Keratinocyte (primary cell): ENCODE results near the gene INSIG1. TPM values are rescaled to one million over a fixed set of nuclear protein-coding genes. Genes with fewer than 3 reads are reported as not detected.

Source experiments
- DNase-seq: peaks from one replicate; pipeline ENCODE4 v3.0.0-alpha.2; 2011; ENCODE audit warnings: low read depth, missing footprints, low spot score
- FAIRE-seq: peaks from 2 replicates; lab custom pipeline; 2011; peaks lifted over from hg19 to GRCh38; lab: Jason Lieb, UNC
- H2AFZ ChIP-seq: 2 replicates; pipeline ENCODE4 v1.6.0; 2012; ENCODE audit warnings: low read length, control low read depth, inconsistent platforms; ENCODE audit not compliant: control insufficient read depth
- H3K27ac ChIP-seq: 2 replicates; pipeline ENCODE4 v1.5.1; 2011; ENCODE audit warnings: low read length; ENCODE audit not compliant: control insufficient read depth, insufficient read depth
- H3K27me3 ChIP-seq: 3 replicates; pipeline ENCODE4 v1.6.0; 2011; ENCODE audit warnings: low read length; ENCODE audit not compliant: control insufficient read depth, insufficient read depth; ENCODE audit errors: extremely low read depth
- H3K36me3 ChIP-seq, 2 experiments: 2 replicates in 1 of 2; 3 replicates in 1 of 2; pipeline ENCODE4 v1.5.1; 2011; ENCODE audit warnings: low read length in 2 of 2, mild to moderate bottlenecking in 1 of 2; ENCODE audit not compliant: control insufficient read depth in 2 of 2, insufficient read depth in 2 of 2; ENCODE audit errors: extremely low read depth in 1 of 2
- H3K4me1 ChIP-seq: 3 replicates; pipeline ENCODE4 v1.5.1; 2011; ENCODE audit warnings: low read length; ENCODE audit not compliant: control insufficient read depth, insufficient read depth; ENCODE audit errors: extremely low read depth
- H3K4me2 ChIP-seq: 3 replicates; pipeline ENCODE4 v1.6.0; 2011; ENCODE audit warnings: low read depth, low read length; ENCODE audit not compliant: control insufficient read depth, insufficient read depth; ENCODE audit errors: extremely low read depth
- H3K4me3 ChIP-seq, 3 experiments: fragments of 200-600 bp in 1 of 3; sonication (generic) in 1 of 3; 2 replicates in 2 of 3; 3 replicates in 1 of 3; pipeline ENCODE4 v1.5.1; 2011 to 2016; ENCODE audit warnings: low read length in 3 of 3, mild to moderate bottlenecking in 3 of 3, control low read depth in 2 of 3, inconsistent platforms in 1 of 3, low read depth in 1 of 3, mixed read lengths in 1 of 3, mixed run types in 1 of 3, moderate library complexity in 1 of 3; ENCODE audit not compliant: control insufficient read depth in 2 of 3, insufficient read depth in 2 of 3; ENCODE audit errors: extremely low read depth in 1 of 3
- H3K79me2 ChIP-seq: 2 replicates; pipeline ENCODE4 v1.6.0; 2012; ENCODE audit warnings: low read length; ENCODE audit not compliant: control insufficient read depth, insufficient read depth
- H3K9ac ChIP-seq: 3 replicates; pipeline ENCODE4 v1.6.0; 2011; ENCODE audit warnings: low read length; ENCODE audit not compliant: control insufficient read depth, insufficient read depth; ENCODE audit errors: extremely low read depth
- H3K9me1 ChIP-seq: 3 replicates; pipeline ENCODE4 v1.6.0; 2011; ENCODE audit warnings: low read length; ENCODE audit not compliant: control insufficient read depth, insufficient read depth; ENCODE audit errors: extremely low read depth
- H3K9me3 ChIP-seq: 2 replicates; pipeline ENCODE4 v1.5.1; 2012; ENCODE audit warnings: low read depth, low read length; ENCODE audit not compliant: control insufficient read depth
- H4K20me1 ChIP-seq: 3 replicates; pipeline ENCODE4 v1.6.0; 2011; ENCODE audit warnings: low read length; ENCODE audit not compliant: control insufficient read depth, insufficient read depth; ENCODE audit errors: extremely low read depth
- EZH2 ChIP-seq: IDR thresholded peaks from one replicate; pipeline ENCODE4 v1.6.1; 2012; ENCODE audit warnings: inconsistent platforms, mild to moderate bottlenecking, low read length, moderate library complexity
- dilution Hi-C: fragments of 300-500 bp; cut with MboI; formaldehyde crosslinking; loops from one replicate; pipeline ENCODE4 v1.7.0; 2020; ENCODE audit warnings: low sequenced_read_pairs; ENCODE audit not compliant: extremely low pct_ligation_motif_present
- polyA plus RNA-seq, 5 experiments: library from polyadenylated mRNA; depleted of rRNA in 3 of 5; stranded (reverse) in 3 of 5; stranded (forward) in 1 of 5; unstranded in 1 of 5; fragments of >200 nt; gene quantifications; 1 replicate in 1 of 5; 2 replicates in 3 of 5; 3 replicates in 1 of 5; pipeline versions ENCODE4 v1.2.1 to v1.2.3, GENCODE V29; 2011 to 2012; ENCODE audit warnings: missing spikeins in 2 of 5, low read depth in 1 of 5, low replicate concordance in 1 of 5
- TF ChIP-seq, protein P1 (sequence below), 3 experiments: IDR thresholded peaks in 1 of 3; conservative IDR thresholded peaks in 1 of 3; optimal IDR thresholded peaks in 1 of 3; 2 replicates in 2 of 3; 3 replicates in 1 of 3; pipeline versions ENCODE3 to v1.5.1; 2011; ENCODE audit warnings: low read length in 3 of 3, mild to moderate bottlenecking in 3 of 3, moderate library complexity in 2 of 3, control low read depth in 1 of 3, inconsistent platforms in 1 of 3; ENCODE audit not compliant: insufficient read depth in 2 of 3; ENCODE audit errors: extremely low read depth in 1 of 3

Gene INSIG1
- polyA plus RNA-seq, 1 donor (not counting 4 experiments of a cell fraction or from before 2014, with no cell fraction given): 104 TPM

GRCh38 chr7:155299535-155300202 is 2.0 kb downstream of the INSIG1 start:
- Histone ChIP-seq H3K4me3 (peak overlapping the region; percentile 49 to 99 (median 91)), H3K9ac (peak overlapping the region; percentile 84), H3K36me3 (peaks cover 14 to 17% of the 10 kb centered on the region in 2 experiments), H3K4me2 (peak overlapping the region; percentile 95), H2AFZ (no peak overlapping the region), H3K4me1 (peaks cover 27% of the 10 kb centered on the region), H4K20me1 (peaks cover 23% of the 10 kb centered on the region), H3K27ac (peak overlapping the region; percentile 67), H3K9me3 (no peaks in the 10 kb centered on the region), H3K9me1 (peaks cover 3% of the 10 kb centered on the region), H3K79me2 (peaks cover 43% of the 10 kb centered on the region), H3K27me3 (no peaks in the 10 kb centered on the region)
- no peak for TF ChIP-seq EZH2
- TF ChIP-seq, protein P1, sequence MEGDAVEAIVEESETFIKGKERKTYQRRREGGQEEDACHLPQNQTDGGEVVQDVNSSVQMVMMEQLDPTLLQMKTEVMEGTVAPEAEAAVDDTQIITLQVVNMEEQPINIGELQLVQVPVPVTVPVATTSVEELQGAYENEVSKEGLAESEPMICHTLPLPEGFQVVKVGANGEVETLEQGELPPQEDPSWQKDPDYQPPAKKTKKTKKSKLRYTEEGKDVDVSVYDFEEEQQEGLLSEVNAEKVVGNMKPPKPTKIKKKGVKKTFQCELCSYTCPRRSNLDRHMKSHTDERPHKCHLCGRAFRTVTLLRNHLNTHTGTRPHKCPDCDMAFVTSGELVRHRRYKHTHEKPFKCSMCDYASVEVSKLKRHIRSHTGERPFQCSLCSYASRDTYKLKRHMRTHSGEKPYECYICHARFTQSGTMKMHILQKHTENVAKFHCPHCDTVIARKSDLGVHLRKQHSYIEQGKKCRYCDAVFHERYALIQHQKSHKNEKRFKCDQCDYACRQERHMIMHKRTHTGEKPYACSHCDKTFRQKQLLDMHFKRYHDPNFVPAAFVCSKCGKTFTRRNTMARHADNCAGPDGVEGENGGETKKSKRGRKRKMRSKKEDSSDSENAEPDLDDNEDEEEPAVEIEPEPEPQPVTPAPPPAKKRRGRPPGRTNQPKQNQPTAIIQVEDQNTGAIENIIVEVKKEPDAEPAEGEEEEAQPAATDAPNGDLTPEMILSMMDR (optimal IDR thresholded peaks at IDR 0.05 in 1 of 3, IDR thresholded peaks at IDR 0.05 in 1 of 3, conservative IDR thresholded peaks at IDR 0.05 in 1 of 3; ENCODE audit: extremely low read depth in 1 of 3, insufficient read depth in 2 of 3, low read length in 3 of 3): no peak
- DNase-seq (no peak), FAIRE-seq (peak; percentile 44)
- dilution Hi-C loops: no loop called here

DNA sequence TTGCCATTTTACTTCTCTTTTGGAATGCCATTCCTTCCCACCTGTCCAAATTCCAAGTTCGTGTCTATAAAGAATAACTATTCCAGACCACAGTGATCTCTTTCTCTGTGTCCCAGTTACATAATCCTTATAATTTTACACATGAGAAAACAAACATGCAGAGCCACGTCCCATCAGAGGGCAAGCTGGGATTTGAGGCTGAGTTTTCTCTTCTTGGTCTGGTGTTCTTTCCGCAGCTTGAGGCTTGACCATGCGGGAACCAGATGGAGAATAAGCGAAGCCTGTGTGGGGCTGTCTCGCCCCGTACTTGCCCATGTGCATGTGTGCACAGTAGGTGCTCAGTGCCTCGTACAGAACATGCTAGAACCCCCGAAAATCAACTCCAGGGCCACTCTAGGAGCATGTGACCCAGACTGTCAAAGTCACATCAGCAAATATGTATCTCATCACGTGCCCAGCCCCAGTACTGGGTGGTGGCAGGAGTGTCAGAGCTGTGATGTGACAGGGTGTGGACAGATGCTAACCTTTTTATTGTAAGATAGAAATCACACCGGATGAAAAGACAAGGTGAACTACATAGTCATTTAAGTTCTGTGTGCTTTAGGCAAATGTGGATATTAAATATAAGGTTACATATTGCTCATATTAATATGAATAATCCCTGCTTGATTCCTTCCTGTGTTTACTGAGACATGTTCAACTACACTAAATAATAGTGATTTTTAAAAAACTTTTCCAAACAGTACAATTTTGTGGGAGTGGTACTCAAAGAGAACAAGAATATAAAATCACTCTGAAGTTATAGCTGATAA is 3.2 kb downstream of the INSIG1 start:
- DNase-seq: no peak
- peaks cover 28% of the 10 kb centered on the region for H4K20me1 ChIP-seq
- peaks cover 43% of the 10 kb centered on the region for H3K79me2 ChIP-seq
- peak overlapping the region; percentile 95 for H3K4me2 ChIP-seq
- no peak for FAIRE-seq
- H3K9ac ChIP-seq: no peak overlapping the region
- dilution Hi-C loops: no loop called here
- H3K9me3 ChIP-seq: no peaks in the 10 kb centered on the region
- no peak overlapping the region for H3K27ac ChIP-seq
- H3K27me3 ChIP-seq: no peaks in the 10 kb centered on the region
- peaks cover 21% of the 10 kb centered on the region in 2 experiments for H3K36me3 ChIP-seq
- H3K4me1 ChIP-seq: peaks cover 36% of the 10 kb centered on the region
- H3K9me1 ChIP-seq: peaks cover 7% of the 10 kb centered on the region
- TF ChIP-seq, protein P1 (optimal IDR thresholded peaks at IDR 0.05 in 1 of 3, IDR thresholded peaks at IDR 0.05 in 1 of 3, conservative IDR thresholded peaks at IDR 0.05 in 1 of 3; ENCODE audit: extremely low read depth in 1 of 3, insufficient read depth in 2 of 3, low read length in 3 of 3): no peak
- no peak for TF ChIP-seq EZH2
- H2AFZ ChIP-seq: no peak overlapping the region
- peak overlapping the region in 1 of 3 experiments; percentile 47 for H3K4me3 ChIP-seq
